ENCODE results near the gene CPA3.
A peak's percentile ranks its signal among the peaks of the same experiment; 100 is the strongest.

CPA3 gene
- total RNA-seq, result 0 to 1.1 (median 0) reads per million in 17 experiments

- no peak for DNase-seq
Measured at GRCh38 chr3:148865049-148865448, at the start of gene CPA3. TSS of gene CPA3 (plus strand) at chr3:148865296. CDS start at chr3:148865308, 12 bp downstream.

DNA sequence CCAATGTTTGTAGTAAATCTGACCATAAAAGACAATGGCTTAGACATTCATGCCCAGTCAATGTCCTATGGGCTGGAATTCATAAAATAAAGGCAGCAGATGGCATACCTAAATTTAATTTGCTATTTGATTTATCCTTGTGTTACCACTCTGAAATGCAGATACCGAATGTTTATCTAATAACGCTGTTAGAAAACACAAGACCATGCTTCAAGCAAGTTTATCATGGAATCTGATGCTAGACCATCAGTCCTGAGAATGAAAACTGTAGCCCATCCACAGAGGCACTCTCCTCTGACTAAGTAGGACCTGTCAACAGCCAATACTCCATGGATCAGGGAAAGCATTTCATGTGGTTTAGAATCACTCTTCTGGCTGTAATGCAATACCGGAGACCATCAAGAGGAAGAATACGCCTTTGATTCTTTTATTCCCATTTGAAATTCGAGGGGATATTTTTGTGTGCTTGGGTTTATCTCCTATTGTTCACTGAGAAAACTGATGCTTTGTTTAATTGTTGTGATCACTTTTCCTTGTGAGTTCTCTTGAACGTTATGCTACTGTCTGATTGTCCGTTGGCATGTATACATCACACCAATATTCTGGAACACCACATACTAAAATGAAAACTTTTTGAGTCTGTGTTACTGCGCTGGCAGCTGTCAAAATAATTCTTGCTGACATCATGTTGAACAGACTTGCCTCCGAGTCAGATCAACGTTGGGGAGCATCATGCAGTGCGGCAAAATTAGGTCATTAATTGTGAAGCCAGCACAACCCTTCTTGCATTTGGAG, 49.6 kb upstream of the CPA3 start:
- DNase-seq, result no peak

- DNase-seq, result no peak
Measured at GRCh38 chr3:148816427-148816826, 48.7 kb upstream of the CPA3 start.

- DNase-seq, result no peak
Measured at GRCh38 chr3:148816981-148817525, 48.0 kb upstream of the CPA3 start.

GRCh38 chr3:148820361-148821245, 44.5 kb upstream of the CPA3 start:
- no peak for DNase-seq

- peak in 2 of 4 experiments; percentile 18 to 28 for DNase-seq
Measured at GRCh38 chr3:148823026-148823425, 42.1 kb upstream of the CPA3 start.

GRCh38 chr3:148825476-148825875, 39.6 kb upstream of the CPA3 start:
- DNase-seq, result no peak

DNA sequence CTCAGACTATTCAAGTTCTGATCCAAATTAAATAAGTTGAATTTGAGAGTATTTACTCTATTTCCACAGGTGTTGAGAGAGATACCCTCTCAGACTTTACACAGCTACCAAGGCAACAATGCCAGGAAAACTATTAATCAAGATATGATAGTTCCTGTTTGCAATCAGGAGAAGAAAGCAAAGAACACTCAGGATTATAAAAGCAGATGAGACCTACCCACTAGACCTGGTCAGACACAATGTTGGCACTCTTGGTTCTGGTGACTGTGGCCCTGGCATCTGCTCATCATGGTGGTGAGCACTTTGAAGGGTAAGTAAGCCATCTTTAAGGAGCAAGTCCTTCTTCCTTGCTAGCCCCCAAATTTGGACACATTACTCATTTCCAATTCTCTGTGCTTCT, 37.5 kb upstream of the CPA3 start, which contains the start of gene CPB1:
TSS of gene CPB1 (plus strand) at position 227 of the 400 bp plus-strand sequence. CDS start at position 240, 13 bp downstream.
- DNase-seq, result no peak

GRCh38 chr3:148828136-148828690, 36.9 kb upstream of the CPA3 start:
- peak in 2 of 4 experiments; percentile 11 to 19 for DNase-seq

DNA sequence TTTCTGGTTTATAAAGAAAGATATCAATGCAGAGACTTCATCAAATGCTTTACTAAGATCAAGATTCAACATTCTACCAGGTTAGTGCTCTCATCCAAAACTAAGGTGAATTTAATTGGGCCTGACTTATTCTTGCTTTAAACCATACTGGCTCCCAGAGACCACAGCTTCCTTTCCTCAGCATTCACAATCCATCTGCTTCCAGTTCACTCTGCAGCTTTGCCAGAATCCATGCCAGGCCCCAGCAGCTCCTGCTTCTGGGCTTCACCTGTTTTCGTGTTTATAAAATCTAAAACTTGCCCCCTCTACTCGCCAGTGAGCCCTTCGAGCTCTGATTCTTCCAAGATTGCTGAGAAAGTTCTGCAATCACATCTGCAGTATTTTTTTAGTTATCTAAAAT, 35.2 kb upstream of the CPA3 start:
- no peak for DNase-seq

DNA sequence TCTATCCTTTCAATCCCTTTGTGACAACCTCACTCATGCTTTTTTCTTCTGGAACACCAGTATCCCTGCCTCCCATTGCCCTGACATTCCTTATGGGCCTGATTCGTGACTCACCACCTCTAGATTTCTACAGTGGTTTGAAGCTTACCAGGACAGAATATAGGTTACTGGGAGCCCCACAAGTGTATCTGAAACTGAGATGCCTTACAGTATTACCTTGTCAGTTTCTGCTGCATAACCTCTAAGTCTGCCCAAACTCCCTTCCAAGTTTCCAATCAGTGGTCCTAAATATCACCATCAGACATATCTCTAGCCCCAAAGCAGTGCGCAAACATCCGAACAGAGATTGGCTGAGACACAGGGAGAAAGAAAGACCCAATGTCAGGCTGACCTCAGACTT, 31.9 kb upstream of the CPA3 start:
- DNase-seq, result no peak

GRCh38 chr3:148839805-148840204, 25.3 kb upstream of the CPA3 start:
- no peak for DNase-seq

GRCh38 chr3:148840451-148840850, 24.6 kb upstream of the CPA3 start:
- no peak for DNase-seq

GRCh38 chr3:148845756-148846395, 19.2 kb upstream of the CPA3 start:
- DNase-seq, result peak in 2 of 4 experiments; percentile 25 to 53

GRCh38 chr3:148847351-148847750, 17.7 kb upstream of the CPA3 start:
- DNase-seq, result no peak

DNA sequence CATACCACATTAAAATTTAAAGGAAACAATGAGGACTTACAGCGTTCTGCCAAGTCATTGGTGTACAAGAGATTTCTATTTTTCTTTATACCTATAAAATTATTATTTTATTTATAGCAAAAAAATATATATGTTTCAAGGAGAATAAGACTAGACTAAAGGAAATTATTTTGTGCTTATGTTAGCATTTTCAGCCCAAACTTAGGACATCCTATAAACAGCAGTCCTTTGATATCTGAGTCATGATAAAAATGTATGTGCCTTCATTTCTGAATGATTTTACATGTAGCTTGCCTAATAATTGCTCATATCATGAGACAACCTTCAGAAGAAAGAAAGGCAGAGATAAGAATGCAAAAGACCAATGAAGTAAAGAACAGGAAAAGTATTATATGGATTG, 16.7 kb upstream of the CPA3 start:
- no peak for DNase-seq

- no peak for DNase-seq
Measured at GRCh38 chr3:148852271-148852992, 12.7 kb upstream of the CPA3 start.

DNA sequence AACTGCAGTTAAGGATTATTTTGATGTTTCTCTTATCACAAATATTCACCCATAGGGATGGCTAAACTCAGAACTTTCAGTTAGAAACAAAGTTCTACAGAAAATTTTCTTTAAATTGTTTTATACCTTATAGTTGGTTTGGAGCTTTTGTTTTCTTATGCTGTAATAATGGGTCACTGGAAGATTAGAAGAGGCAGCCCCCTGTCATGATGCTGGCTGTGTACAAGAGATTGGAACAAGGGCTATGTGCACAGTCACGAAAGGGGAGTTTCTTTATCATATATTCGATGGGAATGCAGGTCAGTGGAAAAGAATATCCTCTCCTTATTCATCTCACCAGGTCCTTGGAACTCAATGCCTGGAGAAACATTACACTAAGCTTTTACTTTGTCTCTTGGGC, 12.0 kb upstream of the CPA3 start:
- no peak for DNase-seq

DNA sequence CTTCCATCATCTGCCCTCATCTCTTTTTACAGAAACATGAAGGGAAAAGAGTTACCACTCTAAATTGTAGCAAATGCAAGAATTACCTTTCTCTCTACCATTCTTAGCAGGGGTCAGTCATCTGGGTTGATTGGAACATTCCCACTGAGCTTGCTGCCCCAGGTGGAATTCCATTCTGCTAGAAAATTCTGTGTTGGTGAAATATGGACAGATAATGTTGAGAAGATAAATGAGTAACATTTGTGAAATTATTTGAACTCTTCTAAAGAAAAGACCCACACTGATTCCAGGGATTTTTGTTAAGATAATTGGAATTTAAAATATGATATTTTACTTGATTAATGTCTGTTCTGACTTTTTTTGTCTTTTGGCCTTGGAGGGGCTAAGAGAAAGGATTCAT, 11.0 kb upstream of the CPA3 start:
- DNase-seq, result no peak

DNA sequence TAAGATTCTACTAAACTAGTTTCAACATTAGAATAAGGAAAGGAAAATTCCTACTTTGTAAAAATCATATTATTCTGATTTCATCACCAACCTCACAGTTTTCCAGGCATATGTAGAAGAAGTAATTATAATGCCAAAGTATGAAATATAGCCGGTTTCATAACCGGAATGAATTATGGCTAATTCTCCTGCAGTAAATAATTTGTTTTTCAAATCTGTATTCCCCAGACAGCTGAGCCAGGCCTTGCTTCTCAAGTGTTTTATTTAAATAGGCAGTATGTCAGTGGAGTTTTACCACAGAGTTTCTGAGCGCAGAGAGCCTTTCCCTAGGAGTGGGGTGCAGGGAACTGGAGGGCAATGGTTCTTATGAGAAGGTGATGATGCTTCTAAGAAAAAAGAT, 8.7 kb upstream of the CPA3 start:
- DNase-seq, result no peak

DNA sequence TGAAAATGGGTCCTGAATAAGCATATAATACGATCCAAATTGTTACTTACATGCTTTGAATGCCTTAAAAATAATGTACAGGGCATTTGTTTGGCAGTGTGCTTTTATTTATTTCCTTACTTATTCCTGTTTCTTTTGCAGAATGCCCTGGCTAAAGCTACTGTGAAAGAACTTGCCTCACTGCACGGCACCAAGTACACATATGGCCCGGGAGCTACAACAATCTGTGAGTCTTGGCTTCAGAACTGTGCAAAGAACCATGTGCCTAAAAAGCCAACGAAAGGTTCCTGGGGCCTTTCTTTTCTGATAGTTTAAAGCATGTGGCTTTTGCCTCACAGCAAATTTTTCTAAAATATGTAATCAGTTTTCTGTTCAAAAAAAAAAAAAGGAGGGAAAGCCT, 7.8 kb upstream of the CPA3 start:
- no peak for DNase-seq
